K562 (cell line): ENCODE data around the gene SPATA2.

Source experiments
- CBX3 ChIP-seq, 2 experiments: IDR thresholded peaks; 1 replicate in 1 of 2; 2 replicates in 1 of 2; pipeline ENCODE4 v1.6.1; 2012; ENCODE audit warnings: inconsistent platforms in 2 of 2, low read length in 2 of 2, borderline replicate concordance in 1 of 2, control low read depth in 1 of 2
- CHD1 ChIP-seq: fragments of 200-600 bp; sonication (generic); IDR thresholded peaks from one replicate; pipeline ENCODE4 v1.6.1; 2012; ENCODE audit warnings: mild to moderate bottlenecking, moderate library complexity, low read length, inconsistent platforms
- POLR3A ChIP-seq: IDR thresholded peaks from 2 replicates; pipeline ENCODE4 v1.6.1; 2011; ENCODE audit warnings: borderline replicate concordance, mild to moderate bottlenecking, moderate library complexity; ENCODE audit not compliant: insufficient read length, insufficient read depth; ENCODE audit errors: extremely low read depth
- TF ChIP-seq, protein P1 (sequence below): sonication (generic); formaldehyde crosslinking; IDR thresholded peaks from 2 replicates; pipeline ENCODE4 v1.8.1; 2022; ENCODE audit warnings: missing genetic modification reagents
- TF ChIP-seq, protein P2 (sequence below): fragments of 250-450 bp; sonication (Bioruptor Pico); IDR thresholded peaks from 2 replicates; pipeline ENCODE4 v1.5.0; 2020; ENCODE audit warnings: mild to moderate bottlenecking, borderline replicate concordance

DNA sequence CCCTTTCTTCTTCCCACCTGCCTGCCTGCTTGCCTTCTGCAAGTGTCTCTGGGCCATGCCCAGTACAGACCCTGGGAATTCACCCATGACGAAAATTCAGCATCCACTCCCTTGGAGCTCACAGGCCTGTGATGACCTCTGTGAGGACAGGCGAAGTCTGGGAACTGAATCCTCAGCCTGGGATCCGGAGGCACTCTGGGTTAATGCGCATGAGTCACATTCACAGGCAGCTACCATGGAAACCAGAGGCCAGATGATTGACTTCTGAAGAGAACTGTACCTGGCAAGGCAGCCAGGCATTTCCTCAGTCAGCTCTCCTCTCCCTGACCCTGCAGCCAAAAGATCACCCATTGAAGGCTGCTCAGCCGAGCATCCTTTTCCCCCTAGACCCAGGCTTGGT lies 61.7 kb downstream of the SPATA2 start:
- TF ChIP-seq CBX3 (IDR thresholded peaks at IDR 0.05; ENCODE audit: borderline replicate concordance in 1 of 2, low read length in 2 of 2): no peak
- TF ChIP-seq, protein P1, sequence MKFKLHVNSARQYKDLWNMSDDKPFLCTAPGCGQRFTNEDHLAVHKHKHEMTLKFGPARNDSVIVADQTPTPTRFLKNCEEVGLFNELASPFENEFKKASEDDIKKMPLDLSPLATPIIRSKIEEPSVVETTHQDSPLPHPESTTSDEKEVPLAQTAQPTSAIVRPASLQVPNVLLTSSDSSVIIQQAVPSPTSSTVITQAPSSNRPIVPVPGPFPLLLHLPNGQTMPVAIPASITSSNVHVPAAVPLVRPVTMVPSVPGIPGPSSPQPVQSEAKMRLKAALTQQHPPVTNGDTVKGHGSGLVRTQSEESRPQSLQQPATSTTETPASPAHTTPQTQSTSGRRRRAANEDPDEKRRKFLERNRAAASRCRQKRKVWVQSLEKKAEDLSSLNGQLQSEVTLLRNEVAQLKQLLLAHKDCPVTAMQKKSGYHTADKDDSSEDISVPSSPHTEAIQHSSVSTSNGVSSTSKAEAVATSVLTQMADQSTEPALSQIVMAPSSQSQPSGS: no peak
- TF ChIP-seq POLR3A: no peak
- no peak for TF ChIP-seq CHD1
- TF ChIP-seq, protein P2, sequence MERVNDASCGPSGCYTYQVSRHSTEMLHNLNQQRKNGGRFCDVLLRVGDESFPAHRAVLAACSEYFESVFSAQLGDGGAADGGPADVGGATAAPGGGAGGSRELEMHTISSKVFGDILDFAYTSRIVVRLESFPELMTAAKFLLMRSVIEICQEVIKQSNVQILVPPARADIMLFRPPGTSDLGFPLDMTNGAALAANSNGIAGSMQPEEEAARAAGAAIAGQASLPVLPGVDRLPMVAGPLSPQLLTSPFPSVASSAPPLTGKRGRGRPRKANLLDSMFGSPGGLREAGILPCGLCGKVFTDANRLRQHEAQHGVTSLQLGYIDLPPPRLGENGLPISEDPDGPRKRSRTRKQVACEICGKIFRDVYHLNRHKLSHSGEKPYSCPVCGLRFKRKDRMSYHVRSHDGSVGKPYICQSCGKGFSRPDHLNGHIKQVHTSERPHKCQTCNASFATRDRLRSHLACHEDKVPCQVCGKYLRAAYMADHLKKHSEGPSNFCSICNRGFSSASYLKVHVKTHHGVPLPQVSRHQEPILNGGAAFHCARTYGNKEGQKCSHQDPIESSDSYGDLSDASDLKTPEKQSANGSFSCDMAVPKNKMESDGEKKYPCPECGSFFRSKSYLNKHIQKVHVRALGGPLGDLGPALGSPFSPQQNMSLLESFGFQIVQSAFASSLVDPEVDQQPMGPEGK (CRISPR knock-in tag): no peak
